ENCODE results near the gene BNIP3. TPM values are rescaled to one million over a fixed set of nuclear protein-coding genes. Genes with fewer than 3 reads are reported as not detected.

The BNIP3 gene
- total and polyA plus RNA-seq, 2 of the 8 experiments (the other 6 are each of a cell fraction or from before 2014, with no cell fraction given) = 25.8 to 58.9 TPM

DNA sequence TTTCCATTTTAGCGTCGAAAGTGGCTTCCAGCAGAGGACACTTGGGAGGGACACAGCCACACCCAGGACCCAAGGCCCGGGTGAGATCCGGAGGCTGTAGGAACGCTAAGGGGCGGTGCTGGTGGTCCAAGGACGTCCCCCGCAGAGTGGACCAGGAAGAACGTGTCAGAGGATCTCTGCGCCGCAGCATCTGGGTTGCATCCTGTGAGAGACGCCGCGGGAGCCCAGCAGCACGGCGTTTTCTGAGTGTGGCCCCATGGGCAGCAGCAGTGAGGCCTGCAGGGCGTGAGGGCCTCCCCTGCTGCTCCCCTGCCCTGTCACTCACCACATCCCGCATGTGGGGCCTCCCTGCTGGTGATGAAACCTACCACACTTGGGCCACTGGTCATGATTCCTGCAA, 40.5 kb upstream of the BNIP3 start (continued):
- TF ChIP-seq EZH2 (IDR thresholded peaks at IDR 0.05; ENCODE audit: low read depth, low read length, severe bottlenecking) (no peak), SUZ12 (IDR thresholded peaks at IDR 0.05; ENCODE audit: low read length) (no peak), CREB1 (IDR thresholded peaks at IDR 0.05) (no peak)
